NCI-H2196 treated with DMSO at 0.1 percent for 48 hours (cell line): ENCODE data around the gene CHRNA7.

Experiments used
- DNase-seq: peaks from one replicate; lab custom pipeline; 2025; ENCODE audit not compliant: unreplicated experiment; lab: John Stamatoyannopoulos, UW

Gene CHRNA7

DNA sequence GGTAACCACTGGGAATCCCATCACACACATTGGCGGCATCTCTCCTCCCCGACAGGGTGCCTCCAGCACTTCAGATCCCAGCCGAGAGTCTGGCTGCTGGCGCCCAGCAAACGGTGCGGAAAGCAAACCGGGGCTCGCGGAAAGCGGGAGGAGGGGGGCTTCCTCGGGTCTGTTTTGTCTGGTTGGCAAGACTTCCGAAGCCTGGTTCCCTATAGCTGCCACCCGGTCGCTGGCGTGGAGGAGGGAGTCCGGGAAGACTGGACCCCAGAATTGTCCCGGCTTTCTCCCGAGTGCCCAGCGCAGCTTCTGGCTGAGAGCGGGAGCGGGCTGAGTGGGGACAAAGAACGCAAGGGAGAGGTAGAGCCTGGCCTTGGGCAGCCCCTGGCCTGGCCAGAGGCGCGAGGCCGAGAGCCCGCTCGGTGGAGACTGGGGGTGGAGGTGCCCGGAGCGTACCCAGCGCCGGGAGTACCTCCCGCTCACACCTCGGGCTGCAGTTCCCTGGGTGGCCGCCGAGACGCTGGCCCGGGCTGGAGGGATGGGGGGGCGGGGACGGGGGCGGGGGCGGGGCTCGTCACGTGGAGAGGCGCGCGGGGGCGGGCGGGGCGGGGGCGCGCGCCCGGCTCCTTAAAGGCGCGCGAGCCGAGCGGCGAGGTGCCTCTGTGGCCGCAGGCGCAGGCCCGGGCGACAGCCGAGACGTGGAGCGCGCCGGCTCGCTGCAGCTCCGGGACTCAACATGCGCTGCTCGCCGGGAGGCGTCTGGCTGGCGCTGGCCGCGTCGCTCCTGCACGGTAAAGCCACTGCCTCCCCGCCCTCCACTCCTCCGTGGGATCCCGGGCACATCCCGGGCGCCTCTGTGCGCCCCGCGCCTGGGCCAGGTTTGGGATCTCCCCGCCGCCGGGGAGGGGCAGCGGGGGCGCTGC lies at the start of gene CHRNA7:
Gene CHRNA7 (plus strand): TSS at position 654 of the 920 bp plus-strand sequence. CDS start 80 bp downstream, at position 734.
- DNase-seq, result peak; percentile 5

- DNase-seq, result no peak
Measured at GRCh38 chr15:31985607-31986006, 44.7 kb upstream of the CHRNA7 start.

DNA sequence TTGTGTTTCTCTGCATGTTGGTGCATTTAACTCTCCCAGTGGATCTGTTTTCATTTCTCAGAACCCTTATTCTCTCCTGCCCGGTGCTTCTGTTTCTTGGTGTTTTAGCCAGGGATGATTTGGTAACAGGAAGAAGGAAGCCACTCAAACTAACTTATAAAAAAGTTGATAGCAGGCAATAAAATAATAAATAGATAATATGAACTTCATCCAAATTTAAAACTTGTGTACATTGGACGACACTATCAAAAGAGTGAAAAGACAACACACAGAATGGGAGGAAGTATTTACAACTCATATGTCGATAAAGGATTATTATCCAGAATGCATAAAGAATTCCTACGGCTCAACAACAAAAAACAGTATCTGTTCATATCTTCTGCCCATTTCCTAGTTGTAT lies 37.3 kb upstream of the CHRNA7 start:
- no peak for DNase-seq

DNA sequence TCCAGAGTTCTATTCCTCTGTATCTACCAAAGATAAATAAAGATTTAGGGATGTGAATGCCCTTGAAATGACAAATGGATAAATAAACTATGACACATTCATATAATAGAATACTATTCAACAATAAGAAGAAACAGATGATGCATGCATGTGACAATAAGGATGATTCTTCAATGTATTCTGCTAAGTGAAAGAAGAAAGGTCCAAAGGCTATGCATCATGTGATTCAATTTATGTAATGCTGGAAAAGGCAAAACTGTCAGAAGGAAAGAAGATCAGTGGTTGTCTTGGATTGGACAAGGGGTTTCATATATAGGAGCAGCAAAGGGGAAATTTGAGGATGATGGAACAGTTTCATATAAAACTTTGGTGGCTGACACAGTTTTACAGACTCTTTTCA lies 32.6 kb upstream of the CHRNA7 start:
- DNase-seq, result no peak

GRCh38 chr15:32003558-32003957 lies 26.8 kb upstream of the CHRNA7 start:
- DNase-seq, result no peak

DNA sequence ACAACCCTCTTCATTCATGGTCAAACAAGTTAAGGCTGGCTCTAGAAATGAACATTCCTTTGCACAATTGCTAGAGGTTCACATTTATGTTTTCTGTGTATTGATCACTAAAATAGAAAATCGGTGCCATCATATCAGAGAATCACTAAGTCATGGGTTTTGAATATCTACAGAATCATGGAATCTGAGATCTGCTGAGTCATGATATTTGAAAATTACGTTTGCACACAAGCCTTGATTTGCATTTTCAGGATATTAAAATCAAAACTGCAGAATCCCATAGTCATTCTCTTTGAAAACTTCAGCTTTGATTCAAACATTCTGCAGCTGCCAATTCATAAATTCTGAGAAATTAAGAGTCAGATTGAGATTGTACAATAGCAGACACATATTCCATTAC lies 26.1 kb upstream of the CHRNA7 start:
- DNase-seq, result no peak

DNA sequence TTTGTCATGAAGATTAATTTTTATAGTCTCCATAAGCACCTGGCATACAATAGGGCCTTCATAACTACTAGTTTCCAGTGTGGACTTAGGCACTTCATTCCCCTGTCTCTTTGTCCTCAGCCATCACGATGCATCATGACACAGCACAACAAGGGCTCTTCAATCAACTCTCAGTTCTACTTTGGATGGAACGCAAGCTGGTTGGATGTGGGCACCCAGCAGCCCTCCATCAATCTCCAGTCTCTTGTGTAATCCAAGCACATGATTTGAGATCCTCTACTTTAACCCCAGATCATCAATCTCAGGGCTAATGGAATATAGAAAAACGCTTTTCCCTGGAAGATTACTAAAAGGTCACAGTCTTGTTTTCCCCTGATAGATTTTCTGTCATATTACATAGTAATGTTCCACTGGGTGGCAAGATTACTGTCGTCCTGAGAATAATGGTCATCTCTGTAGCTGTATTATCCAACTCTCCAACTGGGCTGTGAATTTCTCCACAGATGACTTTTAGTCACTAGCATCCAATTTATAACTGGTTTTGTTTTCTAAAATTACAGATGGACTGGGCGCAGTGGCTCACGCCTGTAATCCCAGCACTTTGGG lies 22.9 kb upstream of the CHRNA7 start:
- no peak for DNase-seq

DNA sequence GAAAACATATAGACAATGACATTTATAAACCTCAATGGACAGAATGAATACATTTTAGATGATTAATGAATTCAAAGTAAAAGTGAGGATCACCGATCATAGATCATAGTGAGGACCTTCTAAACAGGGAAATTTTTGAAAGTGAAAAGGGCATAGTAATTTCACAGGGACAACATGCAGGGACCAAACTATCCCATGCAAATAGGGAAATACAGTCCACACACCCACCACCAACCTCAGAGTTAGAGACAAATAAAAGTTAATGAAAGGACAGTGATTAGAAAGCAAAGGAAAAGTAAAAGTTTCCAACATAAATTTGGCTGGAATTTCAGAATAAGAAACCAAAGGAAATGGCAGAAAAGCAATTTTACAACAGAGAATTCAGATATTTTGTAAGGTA lies 15.4 kb upstream of the CHRNA7 start:
- DNase-seq, result no peak

GRCh38 chr15:32020156-32020555 lies 10.2 kb upstream of the CHRNA7 start:
- no peak for DNase-seq

DNA sequence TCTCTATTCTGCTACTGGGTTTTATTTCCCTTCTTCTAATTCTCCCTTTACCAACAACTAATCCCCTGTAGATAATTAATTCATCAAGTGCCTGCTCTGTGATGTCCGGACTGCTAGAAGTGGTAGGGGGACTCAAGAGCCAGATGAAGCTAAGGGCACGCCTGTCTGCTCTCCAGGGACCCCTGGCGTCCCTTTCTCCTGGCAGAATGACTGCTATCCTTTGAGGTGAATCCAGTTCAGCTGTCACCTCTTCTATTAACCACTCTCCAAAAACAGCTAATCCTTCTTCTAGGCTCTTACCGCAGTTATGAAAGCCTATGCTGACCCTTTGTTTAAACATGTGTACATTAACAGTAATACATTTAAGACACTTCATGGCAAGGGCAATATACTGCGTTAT lies 1.4 kb upstream of the CHRNA7 start:
- DNase-seq, result no peak

GRCh38 chr15:32029409-32029861 lies 880 bp upstream of the CHRNA7 start:
- DNase-seq, result no peak

DNA sequence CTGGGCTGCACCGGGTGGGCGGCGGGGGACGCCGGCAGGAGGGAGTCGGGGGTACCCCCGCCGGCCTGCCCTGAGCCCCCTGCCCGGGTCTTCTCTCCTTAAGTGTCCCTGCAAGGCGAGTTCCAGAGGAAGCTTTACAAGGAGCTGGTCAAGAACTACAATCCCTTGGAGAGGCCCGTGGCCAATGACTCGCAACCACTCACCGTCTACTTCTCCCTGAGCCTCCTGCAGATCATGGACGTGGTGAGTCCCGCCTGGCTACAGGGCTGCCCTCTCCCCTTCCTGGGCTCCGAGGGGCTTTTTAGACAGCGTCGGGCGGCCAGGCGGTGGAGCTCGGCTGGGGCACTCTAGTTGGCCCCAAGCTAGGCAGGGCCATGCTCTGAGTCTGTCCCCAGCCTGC lies 480 bp downstream of the CHRNA7 start:
- DNase-seq, result no peak

- DNase-seq, result no peak
Measured at GRCh38 chr15:32033186-32033890, 3.0 kb downstream of the CHRNA7 start.

DNA sequence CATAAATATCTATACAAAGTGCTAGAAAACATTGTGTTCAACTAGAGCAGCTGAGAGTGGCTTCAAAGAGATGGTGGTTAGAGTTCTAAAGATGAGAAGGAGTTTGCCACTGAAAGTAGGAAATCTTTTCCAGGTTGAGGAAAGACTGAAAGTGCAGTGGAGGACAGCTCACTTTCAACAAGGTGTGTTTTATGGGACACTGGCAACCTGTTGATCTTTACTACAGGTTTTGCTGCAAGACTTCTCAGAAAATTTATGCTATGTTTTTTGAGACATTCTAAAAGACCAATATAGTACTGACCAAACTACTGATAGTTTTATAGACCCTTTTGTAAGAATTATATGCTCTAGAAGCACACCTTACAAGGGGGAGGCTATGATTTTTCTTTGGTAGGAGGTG lies 3.8 kb downstream of the CHRNA7 start:
- DNase-seq, result no peak

GRCh38 chr15:32035285-32035684 lies 5.0 kb downstream of the CHRNA7 start:
- DNase-seq, result no peak

- no peak for DNase-seq
Measured at GRCh38 chr15:32036971-32037370, 6.7 kb downstream of the CHRNA7 start.

DNA sequence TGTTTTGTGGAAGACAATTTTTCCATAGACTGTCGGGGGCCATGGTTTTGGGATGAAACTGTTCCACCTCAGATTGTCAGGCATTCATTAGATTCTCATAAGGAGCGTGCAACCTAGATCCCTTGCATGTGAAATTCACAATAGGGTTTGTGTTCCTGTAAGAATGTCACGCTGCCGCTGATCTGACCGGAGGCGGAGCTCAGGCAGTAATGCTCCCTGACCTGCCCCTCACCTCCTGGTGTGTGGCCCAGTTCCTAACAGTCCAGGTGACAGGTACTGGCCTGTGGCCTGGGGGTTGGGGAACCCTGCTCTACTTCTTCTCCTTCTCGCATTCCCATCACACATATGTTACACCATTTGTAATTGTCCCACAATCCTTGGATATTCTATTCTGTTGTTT lies 11.0 kb downstream of the CHRNA7 start:
- DNase-seq, result no peak

GRCh38 chr15:32042269-32042972 lies 12.1 kb downstream of the CHRNA7 start:
- DNase-seq, result no peak

GRCh38 chr15:32053719-32054118 lies 23.4 kb downstream of the CHRNA7 start:
- DNase-seq, result no peak

DNA sequence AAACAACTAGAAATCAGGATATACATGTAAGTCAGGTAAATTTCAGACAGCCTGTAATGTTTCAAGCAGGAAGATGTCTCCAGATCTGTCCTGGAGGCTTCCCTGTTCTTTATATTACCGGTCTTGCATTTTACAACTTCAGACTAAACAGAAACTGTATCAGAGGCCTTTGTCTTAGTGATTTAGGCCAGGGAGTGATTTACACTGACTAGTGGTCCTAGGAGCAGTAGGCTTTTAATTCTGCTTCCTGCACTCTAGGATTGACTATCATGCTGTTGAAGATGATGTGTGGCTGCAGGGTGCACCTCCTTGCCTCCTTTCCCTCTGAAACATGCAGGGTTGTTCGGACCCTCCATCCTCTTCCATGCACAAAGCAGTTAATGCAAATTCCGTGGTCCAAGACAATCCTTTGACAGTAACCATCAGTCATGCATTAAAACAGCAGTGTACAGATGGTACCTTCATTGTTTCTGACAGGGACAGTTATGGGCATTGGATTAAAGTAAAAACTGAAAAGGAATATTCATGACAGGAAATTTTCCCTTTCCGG lies 27.6 kb downstream of the CHRNA7 start:
- DNase-seq, result no peak

DNA sequence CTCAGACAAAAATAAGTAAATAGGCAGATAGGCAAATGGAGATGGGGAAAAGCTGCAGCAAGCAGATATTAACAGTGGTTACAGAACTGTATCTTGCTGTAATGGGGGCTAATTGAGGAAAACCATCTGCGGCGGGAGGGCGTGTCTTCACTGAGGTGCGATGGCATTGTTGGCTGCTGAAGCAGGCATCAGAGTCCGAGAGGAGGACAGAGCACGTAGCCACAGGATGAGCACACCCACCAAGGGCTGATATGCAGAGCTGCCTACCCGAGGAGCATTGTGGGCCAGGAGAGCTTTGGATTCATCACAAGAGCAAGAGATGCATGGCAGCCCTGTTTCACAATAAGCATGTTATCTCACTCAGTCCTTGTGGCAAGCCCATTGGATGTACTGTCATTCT lies 30.4 kb downstream of the CHRNA7 start:
- DNase-seq, result no peak
